ENCODE measurements around the gene DAPK2.

Gene DAPK2

GRCh38 chr15:63987796-63988378 lies 58.4 kb downstream of the DAPK2 start:
- POLR2A ChIA-PET: no interaction called here
- TF ChIP-seq HDGF (IDR thresholded peaks at IDR 0.05; ENCODE audit: borderline replicate concordance) (no peak), FOXK2 (IDR thresholded peaks at IDR 0.05) (no peak), SUZ12 (IDR thresholded peaks at IDR 0.05) (no peak), FOXA1 (IDR thresholded peaks at IDR 0.05) (no peak), FOXM1 (IDR thresholded peaks at IDR 0.05; ENCODE audit: borderline replicate concordance) (no peak), CTBP1 (IDR thresholded peaks at IDR 0.05; ENCODE audit: borderline replicate concordance) (no peak), NFRKB (IDR thresholded peaks at IDR 0.05) (no peak), L3MBTL2 (conservative IDR thresholded peaks at IDR 0.05) (no peak), LEF1 (IDR thresholded peaks at IDR 0.05; ENCODE audit: borderline replicate concordance) (no peak), ARNT (IDR thresholded peaks at IDR 0.05) (no peak), TARDBP (IDR thresholded peaks at IDR 0.05) (no peak), ELF4 (IDR thresholded peaks at IDR 0.05) (no peak), ZNF384 (IDR thresholded peaks at IDR 0.05) (no peak), SP1 (IDR thresholded peaks at IDR 0.05) (no peak), BHLHE40 (IDR thresholded peaks at IDR 0.05; ENCODE audit: borderline replicate concordance) (no peak)
- TF ChIP-seq, protein P1, sequence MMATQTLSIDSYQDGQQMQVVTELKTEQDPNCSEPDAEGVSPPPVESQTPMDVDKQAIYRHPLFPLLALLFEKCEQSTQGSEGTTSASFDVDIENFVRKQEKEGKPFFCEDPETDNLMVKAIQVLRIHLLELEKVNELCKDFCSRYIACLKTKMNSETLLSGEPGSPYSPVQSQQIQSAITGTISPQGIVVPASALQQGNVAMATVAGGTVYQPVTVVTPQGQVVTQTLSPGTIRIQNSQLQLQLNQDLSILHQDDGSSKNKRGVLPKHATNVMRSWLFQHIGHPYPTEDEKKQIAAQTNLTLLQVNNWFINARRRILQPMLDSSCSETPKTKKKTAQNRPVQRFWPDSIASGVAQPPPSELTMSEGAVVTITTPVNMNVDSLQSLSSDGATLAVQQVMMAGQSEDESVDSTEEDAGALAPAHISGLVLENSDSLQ (IDR thresholded peaks at IDR 0.05): no peak
- no peak for DNase-seq (ENCODE audit: extremely low spot score)
- CTCF ChIA-PET: no interaction called here

DNA sequence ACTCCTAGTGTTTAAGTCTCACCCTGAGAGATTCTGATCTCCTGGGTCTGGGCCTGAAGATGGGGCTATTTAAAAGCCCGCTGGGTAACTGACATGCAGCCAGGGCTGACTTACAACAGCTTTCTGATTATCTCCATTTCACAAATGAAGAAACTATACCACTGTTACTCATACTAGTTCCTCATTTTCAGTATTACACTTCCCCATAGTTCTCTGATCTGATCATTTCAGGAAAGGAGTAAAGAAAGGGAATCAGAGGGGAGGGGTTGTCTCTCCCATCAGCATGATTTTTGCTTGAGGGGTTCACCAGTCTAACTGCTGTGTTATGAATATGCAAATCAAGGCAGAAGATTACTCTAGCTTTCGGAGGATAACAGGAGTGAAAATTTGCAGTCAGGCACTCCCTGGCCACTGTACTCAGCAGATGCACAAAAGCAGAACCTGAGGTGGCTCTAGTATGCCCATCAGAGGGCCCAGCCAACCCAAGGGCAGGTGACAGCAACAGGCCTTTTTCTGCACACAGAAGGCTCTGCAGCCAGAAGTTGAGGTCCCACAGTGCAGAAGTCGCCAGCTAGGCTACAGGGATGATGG lies 59.4 kb downstream of the DAPK2 start:
- CTCF ChIA-PET: no interaction called here
- POLR2A ChIA-PET: no interaction called here
- no peak for TF ChIP-seq FOXK2 (IDR thresholded peaks at IDR 0.05)
- TF ChIP-seq FOXM1 (IDR thresholded peaks at IDR 0.05; ENCODE audit: borderline replicate concordance): no peak
- no peak for TF ChIP-seq SP1 (IDR thresholded peaks at IDR 0.05)
- TF ChIP-seq TARDBP (IDR thresholded peaks at IDR 0.05): no peak
- no peak for TF ChIP-seq L3MBTL2 (conservative IDR thresholded peaks at IDR 0.05)
- no peak for TF ChIP-seq FOXA1 (IDR thresholded peaks at IDR 0.05)
- TF ChIP-seq ELF4 (IDR thresholded peaks at IDR 0.05): no peak
- no peak for TF ChIP-seq ZNF384 (IDR thresholded peaks at IDR 0.05)
- TF ChIP-seq LEF1 (IDR thresholded peaks at IDR 0.05; ENCODE audit: borderline replicate concordance): no peak
- no peak for TF ChIP-seq NFRKB (IDR thresholded peaks at IDR 0.05)
- no peak for TF ChIP-seq BHLHE40 (IDR thresholded peaks at IDR 0.05; ENCODE audit: borderline replicate concordance)
- no peak for TF ChIP-seq HDGF (IDR thresholded peaks at IDR 0.05; ENCODE audit: borderline replicate concordance)
- TF ChIP-seq ARNT (IDR thresholded peaks at IDR 0.05): no peak
- TF ChIP-seq, protein P1 (IDR thresholded peaks at IDR 0.05): no peak
- TF ChIP-seq SUZ12 (IDR thresholded peaks at IDR 0.05): no peak
- TF ChIP-seq CTBP1 (IDR thresholded peaks at IDR 0.05; ENCODE audit: borderline replicate concordance): no peak
- no peak for DNase-seq (ENCODE audit: extremely low spot score)

DNA sequence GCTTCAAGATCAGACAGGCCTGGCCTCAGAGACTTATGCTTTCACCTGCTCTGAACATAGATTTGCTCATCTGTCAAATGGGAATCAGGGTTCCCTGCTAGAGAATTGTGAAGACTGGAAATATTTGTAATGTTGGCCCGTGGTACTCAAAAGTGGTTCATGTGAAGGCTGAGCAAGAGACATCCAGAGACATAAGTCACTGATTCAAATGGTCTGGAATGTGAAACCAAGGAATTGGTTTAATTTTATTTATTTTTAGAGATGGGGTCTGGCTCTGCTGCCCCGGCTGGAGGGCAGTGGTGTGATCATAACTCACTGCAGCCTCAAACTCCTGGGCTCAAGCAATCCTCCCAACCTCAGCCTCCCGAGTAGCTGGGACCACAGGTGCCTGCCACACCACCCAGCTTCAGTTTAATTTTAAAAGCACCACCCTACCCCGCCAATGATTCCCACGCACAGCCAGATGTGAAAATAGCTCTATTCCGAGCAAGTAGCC lies 60.1 kb downstream of the DAPK2 start:
- POLR2A ChIA-PET: no interaction called here
- TF ChIP-seq HDGF (IDR thresholded peaks at IDR 0.05; ENCODE audit: borderline replicate concordance): no peak
- CTCF ChIA-PET: no interaction called here
- DNase-seq (ENCODE audit: extremely low spot score): no peak

DNA sequence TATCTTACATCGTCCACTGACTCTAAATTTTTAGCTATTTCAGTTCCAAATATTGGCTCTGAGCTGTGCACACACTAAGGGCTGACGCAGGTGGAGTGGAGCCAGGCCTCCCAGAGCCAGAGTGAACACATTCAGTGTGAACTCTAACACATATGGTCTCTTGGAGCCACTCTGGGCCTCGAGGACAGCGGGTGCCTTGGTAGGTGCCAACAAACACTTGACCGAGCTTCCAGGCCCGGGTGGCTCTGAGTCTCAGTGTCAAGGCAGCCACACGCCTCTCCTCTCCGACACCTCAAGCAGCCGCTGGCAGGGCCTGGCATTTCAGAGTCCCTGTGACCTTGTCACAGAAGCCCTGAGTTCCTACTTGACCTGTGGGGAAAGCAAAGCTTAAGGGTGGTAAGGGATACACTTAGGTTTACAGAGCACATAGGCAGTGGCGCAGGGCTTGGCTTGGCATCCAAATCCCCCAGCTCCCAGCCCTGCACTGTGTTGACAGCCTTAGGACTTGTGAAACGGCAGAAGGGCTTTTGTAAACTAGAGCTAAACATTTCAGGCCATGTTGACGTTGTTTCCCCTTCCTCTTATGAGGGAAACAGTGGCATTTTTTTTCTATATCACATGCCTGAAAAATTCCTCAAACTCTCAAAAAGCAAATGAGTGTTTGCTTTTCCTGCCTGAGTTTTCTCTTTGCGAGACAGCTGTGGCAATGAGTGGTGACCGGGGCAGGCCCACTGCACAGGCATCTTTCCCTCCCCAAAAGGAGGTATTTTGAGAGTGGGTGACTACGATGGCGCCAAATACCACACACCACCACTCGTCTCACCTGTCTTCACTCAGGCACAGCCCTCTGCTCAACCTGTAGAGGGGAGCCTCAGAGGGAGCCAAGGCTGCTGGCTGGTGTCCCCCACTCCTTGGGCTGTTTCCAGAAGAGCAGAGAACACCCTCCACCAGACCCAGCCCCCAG lies 60.8 kb downstream of the DAPK2 start:
- ChIA-PET POLR2A (no interaction called here), CTCF (no interaction called here)
- TF ChIP-seq SP1 (IDR thresholded peaks at IDR 0.05): no peak
- no peak for TF ChIP-seq ZNF384 (IDR thresholded peaks at IDR 0.05)
- no peak for TF ChIP-seq FOXA1 (IDR thresholded peaks at IDR 0.05)
- no peak for TF ChIP-seq NFRKB (IDR thresholded peaks at IDR 0.05)
- no peak for TF ChIP-seq BHLHE40 (IDR thresholded peaks at IDR 0.05; ENCODE audit: borderline replicate concordance)
- DNase-seq (ENCODE audit: extremely low spot score): no peak

GRCh38 chr15:63984331-63984730 lies 62.0 kb downstream of the DAPK2 start:
- TF ChIP-seq L3MBTL2 (conservative IDR thresholded peaks at IDR 0.05): no peak
- no peak for TF ChIP-seq SP1 (IDR thresholded peaks at IDR 0.05)
- no peak for TF ChIP-seq ELF4 (IDR thresholded peaks at IDR 0.05)
- TF ChIP-seq, protein P1 (IDR thresholded peaks at IDR 0.05): no peak
- no peak for TF ChIP-seq ARNT (IDR thresholded peaks at IDR 0.05)
- TF ChIP-seq HDGF (IDR thresholded peaks at IDR 0.05; ENCODE audit: borderline replicate concordance): no peak
- TF ChIP-seq LEF1 (IDR thresholded peaks at IDR 0.05; ENCODE audit: borderline replicate concordance): no peak
- TF ChIP-seq SUZ12 (IDR thresholded peaks at IDR 0.05): no peak
- TF ChIP-seq ZNF384 (IDR thresholded peaks at IDR 0.05): no peak
- no peak for TF ChIP-seq TARDBP (IDR thresholded peaks at IDR 0.05)
- TF ChIP-seq FOXM1 (IDR thresholded peaks at IDR 0.05; ENCODE audit: borderline replicate concordance): no peak
- no peak for TF ChIP-seq BHLHE40 (IDR thresholded peaks at IDR 0.05; ENCODE audit: borderline replicate concordance)
- no peak for TF ChIP-seq FOXA1 (IDR thresholded peaks at IDR 0.05)
- TF ChIP-seq CTBP1 (IDR thresholded peaks at IDR 0.05; ENCODE audit: borderline replicate concordance): no peak
- no peak for TF ChIP-seq NFRKB (IDR thresholded peaks at IDR 0.05)
- ChIA-PET CTCF (no interaction called here), POLR2A (no interaction called here)
- no peak for DNase-seq (ENCODE audit: extremely low spot score)

Data from HEK293T (cell line).